Ovary (tissue), 3 donors: ENCODE results near the gene KIF5A.

Experiments used
- CTCF ChIP-seq, 3 donors: fragments of 450-650 bp in 2 of 3; fragments of 200-600 bp in 1 of 3; IDR thresholded peaks; one replicate each; pipeline versions ENCODE4 v1.5.1 to v1.8.0; 2016 to 2022; ENCODE audit warnings: antibody characterized with exemption in 3 of 3, mild to moderate bottlenecking in 1 of 3
- POLR2A ChIP-seq: fragments of 450-650 bp; IDR thresholded peaks from one replicate; pipeline ENCODE4 v1.6.1; 2017; ENCODE audit warnings: antibody characterized with exemption, mild to moderate bottlenecking, moderate library complexity
- donor health status: DM: no; HTN: no; CAD: no.

- no peak for TF ChIP-seq POLR2A
- no peak for TF ChIP-seq CTCF (IDR thresholded peaks at IDR 0.05)
Measured at GRCh38 chr12:57579677-57580465, 30.0 kb downstream of the KIF5A start.
